AG09309 (cell line): ENCODE measurements around the gene SLC2A2.

Experiments
- DNase-seq: peaks from one replicate; pipeline ENCODE4 v3.0.0-alpha.2; 2010; ENCODE audit warnings: low read depth
- H3K4me3 ChIP-seq: 2 replicates; pipeline ENCODE4 v1.5.1; 2011; ENCODE audit warnings: mild to moderate bottlenecking, low read depth, low read length, moderate library complexity; ENCODE audit not compliant: control insufficient read depth
- CTCF ChIP-seq: IDR thresholded peaks from 2 replicates; pipeline ENCODE4 v1.5.1; 2011; ENCODE audit warnings: mild to moderate bottlenecking, low read depth, low read length, inconsistent platforms; ENCODE audit not compliant: insufficient read depth, control insufficient read depth; ENCODE audit errors: missing control alignments

The SLC2A2 gene

DNA sequence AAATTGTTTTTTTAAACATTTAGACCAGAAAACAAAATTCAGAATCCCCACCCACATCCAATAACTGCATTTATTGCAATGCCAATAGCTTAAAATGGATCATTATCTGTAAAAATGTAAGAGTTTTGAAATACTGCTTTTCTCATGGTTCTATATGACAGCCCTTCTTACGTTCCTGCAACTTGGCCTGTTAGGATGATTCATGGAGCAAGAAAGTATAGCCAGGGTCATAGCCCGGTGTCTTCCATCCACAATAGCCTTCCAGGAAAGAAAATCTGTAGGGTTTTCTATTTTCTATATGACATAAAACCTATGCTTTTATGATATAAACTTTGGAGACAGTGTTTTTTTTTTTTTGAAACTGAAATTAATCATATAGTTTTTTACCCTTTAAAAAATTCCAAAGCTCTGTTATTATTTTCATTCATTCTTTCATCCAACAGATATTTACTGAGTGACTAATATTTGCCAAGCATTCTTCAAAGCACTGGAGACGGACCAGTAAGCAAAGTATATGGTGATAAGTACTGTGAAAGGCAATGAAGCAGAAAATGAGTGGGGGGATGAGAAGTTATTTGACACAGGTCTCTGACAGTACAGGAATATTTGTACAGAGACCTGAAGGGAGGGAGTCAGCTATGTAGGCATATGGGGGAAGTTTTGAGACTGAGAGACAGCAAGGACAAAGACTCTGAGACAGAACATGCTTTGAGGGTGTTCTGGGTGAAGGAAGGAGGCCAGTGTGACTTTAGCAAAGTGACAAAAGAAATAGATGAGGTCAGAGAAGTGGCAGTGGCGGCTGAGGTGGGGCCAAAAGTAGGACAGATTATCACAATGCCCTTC, 29.0 kb upstream of the SLC2A2 start:
- no peak overlapping the region for H3K4me3 ChIP-seq

DNA sequence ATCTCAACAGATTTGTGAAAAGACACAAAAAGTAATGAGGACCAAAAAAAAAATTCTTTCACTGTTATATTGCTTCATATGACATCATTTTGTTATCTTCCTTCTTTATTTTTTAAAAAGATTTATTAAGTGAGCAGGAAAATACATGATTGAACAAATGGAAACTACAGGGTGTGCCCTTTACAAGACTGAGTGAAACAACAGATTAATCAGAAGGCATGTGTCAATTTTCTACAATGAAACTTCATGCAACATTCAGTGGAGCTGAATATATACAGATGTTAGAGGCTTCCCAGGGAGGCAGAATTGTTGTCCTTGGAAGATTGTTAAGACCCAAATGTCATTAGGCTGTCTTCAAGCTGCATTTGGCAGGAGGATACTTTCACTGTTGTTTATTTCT, 28.4 kb upstream of the SLC2A2 start:
- TF ChIP-seq CTCF = no peak
- H3K4me3 ChIP-seq = no peak overlapping the region
- DNase-seq = no peak

More for the DNA sequence above, 29.0 kb upstream of the SLC2A2 start:
- no peak for TF ChIP-seq CTCF
- DNase-seq = no peak

- DNase-seq = no peak
- no peak overlapping the region for H3K4me3 ChIP-seq
- no peak for TF ChIP-seq CTCF
Measured at GRCh38 chr3:171054231-171054630, 27.7 kb upstream of the SLC2A2 start.

GRCh38 chr3:171049861-171050444, 23.4 kb upstream of the SLC2A2 start:
- peak; percentile 79 for TF ChIP-seq CTCF
- DNase-seq = no peak
- no peak overlapping the region for H3K4me3 ChIP-seq

- no peak overlapping the region for H3K4me3 ChIP-seq
- no peak for TF ChIP-seq CTCF
- DNase-seq = no peak
Measured at GRCh38 chr3:171046760-171047159, 20.2 kb upstream of the SLC2A2 start.

DNA sequence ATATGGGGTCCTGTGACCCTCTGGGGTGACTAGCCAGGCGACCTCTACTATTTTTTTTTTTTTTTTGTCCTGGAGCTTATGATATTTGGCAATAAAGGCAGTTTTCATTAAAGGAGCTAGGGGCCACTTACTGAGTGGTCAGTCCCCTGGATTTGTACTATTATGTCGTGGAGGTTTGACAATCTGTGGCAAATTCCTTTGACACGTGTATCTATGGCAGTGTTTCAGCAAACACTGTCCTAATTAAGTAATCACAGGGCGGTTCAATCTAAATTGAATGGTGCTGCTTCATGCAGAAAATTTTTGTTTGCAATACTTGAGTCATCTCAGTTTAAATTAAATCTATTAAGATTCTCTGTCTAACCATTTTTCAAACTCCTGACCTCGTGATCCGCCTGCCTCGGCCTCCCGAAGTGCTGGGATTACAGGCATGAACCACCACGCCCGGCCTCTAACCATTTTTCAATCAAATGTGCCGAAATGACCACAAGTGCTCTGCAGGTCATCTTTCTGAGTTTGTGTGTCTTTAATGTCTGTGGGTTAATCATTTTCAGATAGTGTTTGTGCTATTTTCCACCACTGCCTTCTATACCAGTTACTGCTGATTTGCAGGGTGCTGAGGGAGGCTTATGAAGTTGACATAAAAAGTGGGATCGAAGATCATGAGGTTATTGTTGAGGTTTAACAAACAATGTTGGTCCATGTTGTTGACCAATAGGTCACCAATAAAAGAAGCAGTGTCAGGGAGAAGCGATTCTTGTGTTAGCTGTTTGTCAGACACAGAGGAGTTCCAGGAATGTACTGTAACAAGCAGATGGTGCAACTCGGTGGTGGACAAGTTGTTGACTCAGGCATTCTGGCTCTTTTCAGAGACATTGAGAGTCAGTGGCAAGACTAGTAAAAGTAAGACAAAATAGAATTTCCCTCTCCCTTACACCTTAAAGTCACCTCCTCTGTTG, 18.6 kb upstream of the SLC2A2 start:
- no peak for TF ChIP-seq CTCF
- peak; percentile 97 for DNase-seq

More for the DNA sequence above, 18.6 kb upstream of the SLC2A2 start:
- no peak overlapping the region for H3K4me3 ChIP-seq
